GM12878 (cell line): ENCODE results near the gene BEGAIN. TPM values are rescaled to one million over a fixed set of nuclear protein-coding genes. Genes with fewer than 3 reads are reported as not detected.
A peak's percentile ranks its signal among the peaks of the same experiment; 100 is the strongest.

Experiments
- ATAC-seq: fragments of 200-7000 bp; cut with Tn5 transposase; 3 replicates; pipeline ENCODE4 v1.9.1; 2020; ENCODE audit warnings: mild to moderate bottlenecking, moderate library complexity
- BruUV-seq: library from RNA; stranded (reverse); fragments of 400-500 nt; replicated peaks from 2 replicates; lab custom pipeline; 2021; lab: Mats Ljungman, UMichigan
- CTCF ChIA-PET: fragments of 300-600 bp; sonication (Branson Sonifier 250); formaldehyde crosslinking; extraction: SDS; loops from one replicate; lab custom pipeline; 2021; ENCODE audit warnings: inconsistent platforms; lab: Yijun Ruan, JAX
- POLR2A ChIA-PET: fragments of 350-600 bp; formaldehyde crosslinking; extraction: SDS; loops from one replicate; lab custom pipeline; 2021; ENCODE audit warnings: inconsistent platforms; lab: Charles Lee
- RAD21 ChIA-PET: fragments of 300-600 bp; sonication (Branson Sonifier 250); formaldehyde crosslinking; loops from one replicate; lab custom pipeline; 2023; ENCODE audit warnings: antibody characterized with exemption; ENCODE audit not compliant: unreplicated experiment; lab: Charles Lee
- SMC1A ChIA-PET: fragments of 300-600 bp; sonication (Branson Sonifier 250); formaldehyde crosslinking; loops from one replicate; lab custom pipeline; 2023; ENCODE audit not compliant: unreplicated experiment, uncharacterized antibody; lab: Charles Lee
- DNase-seq: peaks from one replicate; pipeline ENCODE4 v3.0.0-alpha.2; 2011; ENCODE audit warnings: low read depth, low spot score
- FAIRE-seq: peaks from 3 replicates; lab custom pipeline; 2011; peaks lifted over from hg19 to GRCh38; lab: Jason Lieb, UNC
- H2AFZ ChIP-seq: 2 replicates; pipeline ENCODE4 v1.6.0; 2011; ENCODE audit warnings: low read depth, low read length, control low read depth; ENCODE audit not compliant: control insufficient read depth
- H3K27ac ChIP-seq: 2 replicates; pipeline ENCODE4 v1.5.1; 2011; ENCODE audit warnings: control low read depth; ENCODE audit not compliant: control insufficient read depth, insufficient read depth
- H3K27me3 ChIP-seq, 2 experiments: replicated peaks in 1 of 2; 2 replicates each; pipeline versions ENCODE4 v1.6.0 to v1.6.1; 2011; ENCODE audit warnings: low read length in 1 of 2; ENCODE audit not compliant: control insufficient read depth in 2 of 2, insufficient read depth in 2 of 2
- H3K36me3 ChIP-seq, 2 experiments: 2 replicates each; pipeline ENCODE4 v1.5.1; 2011; ENCODE audit warnings: low read length in 1 of 2; ENCODE audit not compliant: control insufficient read depth in 2 of 2, insufficient read depth in 2 of 2
- H3K4me1 ChIP-seq: 2 replicates; pipeline ENCODE4 v1.6.1; 2011; ENCODE audit warnings: mild to moderate bottlenecking, low read length, moderate library complexity, mixed read lengths; ENCODE audit not compliant: control insufficient read depth, insufficient read depth
- H3K4me2 ChIP-seq: 2 replicates; pipeline ENCODE4 v1.6.0; 2011; ENCODE audit warnings: control low read depth; ENCODE audit not compliant: control insufficient read depth, insufficient read depth
- H3K4me3 ChIP-seq: fragments of 200-600 bp; sonication (generic); 2 replicates; pipeline ENCODE4 v1.5.1; 2016
- H3K79me2 ChIP-seq: 2 replicates; pipeline ENCODE4 v1.6.0; 2011; ENCODE audit warnings: low read length; ENCODE audit not compliant: control insufficient read depth, insufficient read depth
- H3K9ac ChIP-seq: 2 replicates; pipeline ENCODE4 v1.8.0; 2011; ENCODE audit warnings: low read length, control low read depth, mixed read lengths; ENCODE audit not compliant: control insufficient read depth, insufficient read depth
- H3K9me3 ChIP-seq: replicated peaks from 3 replicates; pipeline ENCODE4 v1.5.1; 2011; ENCODE audit warnings: mild to moderate bottlenecking, low read length; ENCODE audit not compliant: control insufficient read depth, insufficient read depth
- H4K20me1 ChIP-seq: 2 replicates; pipeline ENCODE4 v1.6.0; 2011; ENCODE audit not compliant: control insufficient read depth, insufficient read depth
- NFYA ChIP-seq: IDR thresholded peaks from 2 replicates; pipeline ENCODE4 v1.6.1; 2011; ENCODE audit warnings: low read depth, mild to moderate bottlenecking, low read length, improper control_type of control experiment, borderline replicate concordance
- RAD21 ChIP-seq: IDR thresholded peaks from 2 replicates; pipeline ENCODE4 v1.6.1; 2011; ENCODE audit warnings: mild to moderate bottlenecking, low read depth, low read length, moderate library complexity; ENCODE audit not compliant: insufficient read depth
- RCOR1 ChIP-seq: conservative IDR thresholded peaks from 2 replicates; pipeline ENCODE4 v1.6.1; 2012; ENCODE audit warnings: low read depth, low read length, improper control_type of control experiment
- WGBS: methylation state at CpG from one replicate; pipeline ENCODE4 v1.1.6; 2016; ENCODE audit warnings: low lambda C conversion rate; ENCODE audit not compliant: insufficient replicate concordance, insufficient coverage; ENCODE audit errors: missing lambda C conversion rate; 5-methylcytosine and 5-hydroxymethylcytosine counted together
- in situ Hi-C: fragments of 300-500 bp; cut with MboI; formaldehyde crosslinking; loops from 9 replicates; pipeline ENCODE4 v1.14.3; 2018; ENCODE audit warnings: mixed read lengths
- intact Hi-C: fragments of 100-400 bp; cut with micrococcal nuclease; formaldehyde crosslinking; loops from one replicate; pipeline ENCODE4 v1.14.2; 2022; ENCODE audit not compliant: unreplicated experiment
- polyA plus RNA-seq, 11 experiments: library from polyadenylated mRNA; depleted of rRNA in 4 of 11; unstranded in 6 of 11; stranded (reverse) in 5 of 11; fragments of >200 nt; fragmentation: Nextera tagmentation in 4 of 11; fragmentation: Illumina TruSeq in 1 of 11; extraction: Ambion mirVana in 4 of 11; extraction: Trizol in 1 of 11; gene quantifications; 1 replicate in 1 of 11; 2 replicates in 10 of 11; pipeline versions ENCODE4 v1.2.1 to v1.2.3, GENCODE V29; 2011 to 2016; ENCODE audit warnings: inconsistent platforms in 2 of 11, missing spikeins in 2 of 11, low read depth in 1 of 11
- total RNA-seq, 4 experiments: library from RNA; depleted of rRNA in 3 of 4; stranded (reverse); fragments of >200 nt in 3 of 4; fragmentation: Illumina TruSeq in 1 of 4; extraction: Trizol in 1 of 4; gene quantifications; 2 replicates each; pipeline versions ENCODE4 v1.2.1 to v1.2.3, GENCODE V29; 2013 to 2021
- TF ChIP-seq, protein P1 (sequence below): fragments of 450-650 bp; formaldehyde crosslinking; IDR thresholded peaks from 2 replicates; pipeline ENCODE4 v1.5.0; 2022; ENCODE audit warnings: mild to moderate bottlenecking, missing genetic modification characterization
- TF ChIP-seq, protein P2 (sequence below): fragments of 450-650 bp; conservative IDR thresholded peaks from 2 replicates; pipeline ENCODE4 v1.6.1; 2017; ENCODE audit warnings: mild to moderate bottlenecking, moderate library complexity
- TF ChIP-seq, protein P3 (sequence below), 3 experiments: IDR thresholded peaks in 2 of 3; conservative IDR thresholded peaks in 1 of 3; 2 replicates each; pipeline ENCODE4 v1.5.1; 2011; ENCODE audit warnings: low read depth in 3 of 3, low read length in 3 of 3, mild to moderate bottlenecking in 3 of 3, control low read depth in 2 of 3, moderate library complexity in 2 of 3, inconsistent platforms in 1 of 3, mixed read lengths in 1 of 3; ENCODE audit not compliant: control insufficient read depth in 2 of 3, insufficient read depth in 1 of 3; ENCODE audit errors: extremely low read depth in 1 of 3

Gene BEGAIN
- total and polyA plus RNA-seq, 10 of the 15 experiments (the other 5 are each of a cell fraction or from before 2014, with no cell fraction given) = 0.01 to 0.31 (median 0.06) TPM; not detected in 5

DNA sequence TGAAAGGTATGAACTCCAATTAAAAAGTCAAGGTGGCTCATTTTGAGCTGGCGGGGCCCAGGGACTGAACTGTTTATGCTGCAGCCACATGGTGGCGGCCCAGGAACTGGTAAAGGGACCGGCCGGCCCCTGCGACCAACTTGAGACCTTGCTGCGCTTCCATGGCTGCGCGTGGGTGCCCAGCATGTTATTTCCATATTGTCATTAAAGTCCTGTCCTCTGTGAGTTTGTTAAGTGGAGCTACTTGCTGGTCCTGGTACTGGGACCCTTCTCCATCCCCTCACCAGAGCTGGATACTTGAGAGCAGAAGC lies 62.3 kb downstream of the BEGAIN start:
- H3K4me3 ChIP-seq = no peak overlapping the region
- ATAC-seq = no peak

More for the DNA sequence above, 62.3 kb downstream of the BEGAIN start:
- Histone ChIP-seq H3K79me2 (no peaks in the 10 kb centered on the region), H3K4me2 (no peak overlapping the region), H3K4me1 (no peaks in the 10 kb centered on the region), H3K27me3 (no peaks in the 10 kb centered on the region), H4K20me1 (no peaks in the 10 kb centered on the region), H3K9ac (no peak overlapping the region), H3K9me3 (no peaks in the 10 kb centered on the region; the same call in 2 of the 3 replicates), H2AFZ (no peak overlapping the region)
- ChIA-PET CTCF (interaction anchor here (0.8 to 2.0 kb wide), 6 partner anchors 121 to 142 kb away, joined by 3 to 16 read pairs (median 5); no protein-coding TSS in a partner anchor), POLR2A (no interaction called here), SMC1A (interaction anchor here (1.4 to 1.9 kb wide), 2 partner anchors 121 to 131 kb away, joined by 3 to 9 read pairs; no protein-coding TSS in a partner anchor)
- FAIRE-seq = no peak
- BruUV-seq = no TSS peak
- TF ChIP-seq, protein P1, sequence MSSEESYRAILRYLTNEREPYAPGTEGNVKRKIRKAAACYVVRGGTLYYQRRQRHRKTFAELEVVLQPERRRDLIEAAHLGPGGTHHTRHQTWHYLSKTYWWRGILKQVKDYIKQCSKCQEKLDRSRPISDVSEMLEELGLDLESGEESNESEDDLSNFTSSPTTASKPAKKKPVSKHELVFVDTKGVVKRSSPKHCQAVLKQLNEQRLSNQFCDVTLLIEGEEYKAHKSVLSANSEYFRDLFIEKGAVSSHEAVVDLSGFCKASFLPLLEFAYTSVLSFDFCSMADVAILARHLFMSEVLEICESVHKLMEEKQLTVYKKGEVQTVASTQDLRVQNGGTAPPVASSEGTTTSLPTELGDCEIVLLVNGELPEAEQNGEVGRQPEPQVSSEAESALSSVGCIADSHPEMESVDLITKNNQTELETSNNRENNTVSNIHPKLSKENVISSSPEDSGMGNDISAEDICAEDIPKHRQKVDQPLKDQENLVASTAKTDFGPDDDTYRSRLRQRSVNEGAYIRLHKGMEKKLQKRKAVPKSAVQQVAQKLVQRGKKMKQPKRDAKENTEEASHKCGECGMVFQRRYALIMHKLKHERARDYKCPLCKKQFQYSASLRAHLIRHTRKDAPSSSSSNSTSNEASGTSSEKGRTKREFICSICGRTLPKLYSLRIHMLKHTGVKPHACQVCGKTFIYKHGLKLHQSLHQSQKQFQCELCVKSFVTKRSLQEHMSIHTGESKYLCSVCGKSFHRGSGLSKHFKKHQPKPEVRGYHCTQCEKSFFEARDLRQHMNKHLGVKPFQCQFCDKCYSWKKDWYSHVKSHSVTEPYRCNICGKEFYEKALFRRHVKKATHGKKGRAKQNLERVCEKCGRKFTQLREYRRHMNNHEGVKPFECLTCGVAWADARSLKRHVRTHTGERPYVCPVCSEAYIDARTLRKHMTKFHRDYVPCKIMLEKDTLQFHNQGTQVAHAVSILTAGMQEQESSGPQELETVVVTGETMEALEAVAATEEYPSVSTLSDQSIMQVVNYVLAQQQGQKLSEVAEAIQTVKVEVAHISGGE (CRISPR knock-in tag) = no peak
- TF ChIP-seq, protein P2, sequence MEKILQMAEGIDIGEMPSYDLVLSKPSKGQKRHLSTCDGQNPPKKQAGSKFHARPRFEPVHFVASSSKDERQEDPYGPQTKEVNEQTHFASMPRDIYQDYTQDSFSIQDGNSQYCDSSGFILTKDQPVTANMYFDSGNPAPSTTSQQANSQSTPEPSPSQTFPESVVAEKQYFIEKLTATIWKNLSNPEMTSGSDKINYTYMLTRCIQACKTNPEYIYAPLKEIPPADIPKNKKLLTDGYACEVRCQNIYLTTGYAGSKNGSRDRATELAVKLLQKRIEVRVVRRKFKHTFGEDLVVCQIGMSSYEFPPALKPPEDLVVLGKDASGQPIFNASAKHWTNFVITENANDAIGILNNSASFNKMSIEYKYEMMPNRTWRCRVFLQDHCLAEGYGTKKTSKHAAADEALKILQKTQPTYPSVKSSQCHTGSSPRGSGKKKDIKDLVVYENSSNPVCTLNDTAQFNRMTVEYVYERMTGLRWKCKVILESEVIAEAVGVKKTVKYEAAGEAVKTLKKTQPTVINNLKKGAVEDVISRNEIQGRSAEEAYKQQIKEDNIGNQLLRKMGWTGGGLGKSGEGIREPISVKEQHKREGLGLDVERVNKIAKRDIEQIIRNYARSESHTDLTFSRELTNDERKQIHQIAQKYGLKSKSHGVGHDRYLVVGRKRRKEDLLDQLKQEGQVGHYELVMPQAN = no peak
- TF ChIP-seq RCOR1 (no peak), RAD21 (peak; percentile 29; the same call in 1 of the 2 replicates), NFYA (no peak)
- TF ChIP-seq, protein P3, sequence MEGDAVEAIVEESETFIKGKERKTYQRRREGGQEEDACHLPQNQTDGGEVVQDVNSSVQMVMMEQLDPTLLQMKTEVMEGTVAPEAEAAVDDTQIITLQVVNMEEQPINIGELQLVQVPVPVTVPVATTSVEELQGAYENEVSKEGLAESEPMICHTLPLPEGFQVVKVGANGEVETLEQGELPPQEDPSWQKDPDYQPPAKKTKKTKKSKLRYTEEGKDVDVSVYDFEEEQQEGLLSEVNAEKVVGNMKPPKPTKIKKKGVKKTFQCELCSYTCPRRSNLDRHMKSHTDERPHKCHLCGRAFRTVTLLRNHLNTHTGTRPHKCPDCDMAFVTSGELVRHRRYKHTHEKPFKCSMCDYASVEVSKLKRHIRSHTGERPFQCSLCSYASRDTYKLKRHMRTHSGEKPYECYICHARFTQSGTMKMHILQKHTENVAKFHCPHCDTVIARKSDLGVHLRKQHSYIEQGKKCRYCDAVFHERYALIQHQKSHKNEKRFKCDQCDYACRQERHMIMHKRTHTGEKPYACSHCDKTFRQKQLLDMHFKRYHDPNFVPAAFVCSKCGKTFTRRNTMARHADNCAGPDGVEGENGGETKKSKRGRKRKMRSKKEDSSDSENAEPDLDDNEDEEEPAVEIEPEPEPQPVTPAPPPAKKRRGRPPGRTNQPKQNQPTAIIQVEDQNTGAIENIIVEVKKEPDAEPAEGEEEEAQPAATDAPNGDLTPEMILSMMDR (IDR thresholded peaks at IDR 0.05 in 2 of 3, conservative IDR thresholded peaks at IDR 0.05 in 1 of 3; ENCODE audit: control insufficient read depth in 2 of 3, extremely low read depth in 1 of 3, insufficient read depth in 1 of 3, low read depth in 3 of 3, low read length in 3 of 3) = peak; percentile 14 to 23 (median 18); a peak in 3 of 6 replicates
- TF ChIP-seq, all 136 proteins: peak for 2
- no peak overlapping the region for H3K27ac ChIP-seq
- intact Hi-C loops (loop anchor here (2.0 kb wide), 1 partner anchor 120 kb away; no protein-coding TSS in a partner anchor), in situ Hi-C loops (no loop called here)
- RAD21 ChIA-PET = interaction anchor here (2.5 kb wide), 1 partner anchor 121 kb away, joined by 15 read pairs; no protein-coding TSS in a partner anchor
- no peaks in the 10 kb centered on the region; a peak in 1 of 4 replicates for H3K36me3 ChIP-seq
- no peak for DNase-seq
- WGBS = 79% methylated on average over 8 of the region's 8 CpGs
